CD4-positive, alpha-beta T cell (primary cell): ENCODE results near the gene PTBP2. TPM values are rescaled to one million over a fixed set of nuclear protein-coding genes. Genes with fewer than 3 reads are reported as not detected.

Experiments
- ATAC-seq: fragments of 200-7000 bp; cut with Tn5 transposase; one replicate; pipeline ENCODE4 v1.10.0; 2022; ENCODE audit warnings: mild to moderate bottlenecking; ENCODE audit not compliant: poor library complexity
- CTCF ChIA-PET: fragments of 350-600 bp; sonication (Branson Sonifier 250); formaldehyde crosslinking; loops from one replicate; lab custom pipeline; 2021; ENCODE audit warnings: antibody characterized with exemption, inconsistent platforms; lab: Charles Lee
- POLR2A ChIA-PET: fragments of 350-600 bp; sonication (Branson Sonifier 250); formaldehyde crosslinking; loops from one replicate; lab custom pipeline; 2021; ENCODE audit warnings: antibody characterized with exemption, inconsistent platforms; lab: Charles Lee
- DNase-seq, 14 experiments: peaks; one replicate each; pipeline ENCODE4 v3.0.0-alpha.2; 2013 to 2020; ENCODE audit warnings: mixed read lengths in 2 of 14
- H3K27ac ChIP-seq, 2 donors: one replicate each; pipeline versions ENCODE4 v1.5.1 to v1.7.0; 2013; ENCODE audit warnings: low read length in 2 of 2, low read depth in 1 of 2, mild to moderate bottlenecking in 1 of 2
- H3K27me3 ChIP-seq, 2 experiments: 1 replicate in 1 of 2; 2 replicates in 1 of 2; pipeline versions ENCODE4 v1.6.1 to v1.7.0; 2013; ENCODE audit warnings: low read length in 2 of 2, control low read depth in 1 of 2, mild to moderate bottlenecking in 1 of 2, moderate library complexity in 1 of 2; ENCODE audit not compliant: insufficient read depth in 2 of 2, control insufficient read depth in 1 of 2
- H3K36me3 ChIP-seq: one replicate; pipeline ENCODE4 v1.6.1; 2013; ENCODE audit warnings: low read length, control low read depth; ENCODE audit not compliant: insufficient read depth
- H3K4me1 ChIP-seq: one replicate; pipeline ENCODE4 v1.6.1; 2013; ENCODE audit warnings: low read length, control low read depth; ENCODE audit not compliant: insufficient read depth
- H3K4me3 ChIP-seq: one replicate; pipeline ENCODE4 v1.5.1; 2013; ENCODE audit warnings: mild to moderate bottlenecking, low read length, moderate library complexity
- H3K9me3 ChIP-seq, 2 experiments: 1 replicate in 1 of 2; 2 replicates in 1 of 2; pipeline versions ENCODE4 v1.6.1 to v1.7.0; 2013; ENCODE audit warnings: low read length in 2 of 2, mild to moderate bottlenecking in 2 of 2, control low read depth in 1 of 2, moderate library complexity in 1 of 2; ENCODE audit not compliant: control insufficient read depth in 1 of 2, insufficient read depth in 1 of 2
- H3K27ac Mint-ChIP-seq: one replicate; pipeline ENCODE4 v1.8.0; 2020; ENCODE audit warnings: mixed read lengths
- H3K27me3 Mint-ChIP-seq: one replicate; pipeline ENCODE4 v1.8.0; 2021; ENCODE audit warnings: mixed read lengths
- H3K36me3 Mint-ChIP-seq: one replicate; pipeline ENCODE4 v1.8.0; 2021; ENCODE audit warnings: low read depth, mixed read lengths
- H3K4me1 Mint-ChIP-seq: one replicate; pipeline ENCODE4 v1.8.0; 2021; ENCODE audit warnings: low read depth, mixed read lengths
- H3K4me3 Mint-ChIP-seq: one replicate; pipeline ENCODE4 v1.8.0; 2020; ENCODE audit warnings: mild to moderate bottlenecking, mixed read lengths
- H3K9me3 Mint-ChIP-seq: one replicate; pipeline ENCODE4 v1.8.0; 2020; ENCODE audit warnings: mixed read lengths
- CTCF ChIP-seq: fragments of 200-600 bp; IDR thresholded peaks from one replicate; pipeline ENCODE4 v1.8.0; 2022; ENCODE audit warnings: antibody characterized with exemption, mild to moderate bottlenecking
- intact Hi-C, 2 experiments: fragments of 100-400 bp; cut with DNase I in 1 of 2; cut with micrococcal nuclease in 1 of 2; formaldehyde crosslinking; loops; one replicate each; pipeline versions ENCODE4 v1.15.1 to v1.9.0; 2023 to 2025; cut with DNase I, micrococcal nuclease
- total RNA-seq, 174 experiments: library from RNA in 2 of 174; stranded (reverse) in 2 of 174; gene quantifications; one replicate each; pipeline ENCODE4 v1.2.3 and lab custom pipeline; 2021 to 2026

PTBP2 gene
- total RNA-seq, 2 experiments from 2014 or later: 32.6 to 34.3 TPM

- DNase-seq: no peak
- H3K27ac Mint-ChIP-seq: no peak overlapping the region
- no peak overlapping the region for H3K4me3 Mint-ChIP-seq
- no peak for TF ChIP-seq CTCF
- POLR2A ChIA-PET: no interaction called here
- no peaks in the 10 kb centered on the region for H3K27me3 ChIP-seq
- peaks cover 10% of the 10 kb centered on the region for H3K9me3 Mint-ChIP-seq
- peaks cover 0 to 13% of the 10 kb centered on the region in 2 experiments for H3K9me3 ChIP-seq
- H3K4me1 Mint-ChIP-seq: no peaks in the 10 kb centered on the region
- ATAC-seq: no peak
- H3K4me3 ChIP-seq: no peak overlapping the region
- no peaks in the 10 kb centered on the region for H3K36me3 ChIP-seq
- no peak overlapping the region for H3K27ac ChIP-seq
- H3K27me3 Mint-ChIP-seq: no peaks in the 10 kb centered on the region
- no peaks in the 10 kb centered on the region for H3K4me1 ChIP-seq
- H3K36me3 Mint-ChIP-seq: no peaks in the 10 kb centered on the region
- intact Hi-C loops: no loop called here
- CTCF ChIA-PET: no interaction called here
Measured at GRCh38 chr1:96861836-96862235, 140.3 kb downstream of the PTBP2 start.

- intact Hi-C loops: no loop called here
- H3K36me3 ChIP-seq: no peaks in the 10 kb centered on the region
- Mint-ChIP-seq H3K27ac (no peak overlapping the region), H3K36me3 (no peaks in the 10 kb centered on the region), H3K4me3 (no peak overlapping the region), H3K4me1 (no peaks in the 10 kb centered on the region), H3K27me3 (no peaks in the 10 kb centered on the region), H3K9me3 (peaks cover 10% of the 10 kb centered on the region)
- TF ChIP-seq CTCF: no peak
- DNase-seq: no peak
- H3K9me3 ChIP-seq: peaks cover 0 to 13% of the 10 kb centered on the region in 2 experiments
- no peaks in the 10 kb centered on the region for H3K4me1 ChIP-seq
- no peaks in the 10 kb centered on the region for H3K27me3 ChIP-seq
- no peak for ATAC-seq
- no peak overlapping the region for H3K4me3 ChIP-seq
- CTCF ChIA-PET: no interaction called here
- H3K27ac ChIP-seq: no peak overlapping the region
- POLR2A ChIA-PET: no interaction called here
Measured at GRCh38 chr1:96863449-96863848, 141.9 kb downstream of the PTBP2 start.
